ENCODE data around the gene EDNRB. TPM values are rescaled to one million over a fixed set of nuclear protein-coding genes. Genes with fewer than 3 reads are reported as not detected.

EDNRB gene
- total and polyA plus RNA-seq, 2 of the 8 experiments (the other 6 are each of a cell fraction or from before 2014, with no cell fraction given) = 15.8 to 73.2 TPM

DNA sequence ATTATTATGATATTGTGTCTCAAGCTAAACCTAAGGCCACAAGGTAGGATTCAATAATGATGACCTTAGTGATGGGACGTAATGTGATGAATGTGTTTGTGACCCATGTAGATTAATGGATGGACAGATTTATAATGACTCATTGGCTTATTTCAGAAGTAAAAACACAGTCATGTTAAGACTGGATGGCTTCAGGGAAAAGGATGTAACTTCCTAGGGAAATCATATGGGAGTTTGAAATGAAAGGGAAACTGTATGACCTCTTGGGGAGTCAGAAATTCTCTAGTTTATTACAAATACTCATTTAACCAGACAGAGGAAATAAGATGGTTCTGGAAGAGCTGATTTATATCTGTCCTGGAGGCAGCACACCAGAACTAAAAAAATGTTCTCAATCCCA lies 2.9 kb downstream of the EDNRB start:
- CTCF ChIA-PET (ENCODE audit: partially characterized antibody) = interaction anchor here (0.6 to 1.7 kb wide), 2 partner anchors 131 to 163 kb away, joined by 3 read pairs; no protein-coding TSS in a partner anchor
- H3K4me3 ChIP-seq (ENCODE audit: extremely low read depth in 1 of 4, insufficient read depth in 2 of 4, low read depth in 3 of 4, low read length in 4 of 4) = peak overlapping the region in 1 of 4 experiments; percentile 63; a peak in 2 of 8 replicates
- TF ChIP-seq HDAC2 (IDR thresholded peaks at IDR 0.05; ENCODE audit: borderline replicate concordance in 1 of 2, low read depth in 2 of 2, low read length in 2 of 2) (no peak), YY1 (IDR thresholded peaks at IDR 0.05; ENCODE audit: low read depth, low read length) (no peak), EZH2 (IDR thresholded peaks at IDR 0.05; ENCODE audit: low read depth, low read length, severe bottlenecking) (no peak), RNF2 (IDR thresholded peaks at IDR 0.05; ENCODE audit: borderline replicate concordance, low read depth, low read length, missing control alignments, poor library complexity, severe bottlenecking) (no peak), TAF7 (optimal IDR thresholded peaks at IDR 0.05; ENCODE audit: borderline replicate concordance, low read depth, low read length) (no peak)
- TF ChIP-seq, protein P1, sequence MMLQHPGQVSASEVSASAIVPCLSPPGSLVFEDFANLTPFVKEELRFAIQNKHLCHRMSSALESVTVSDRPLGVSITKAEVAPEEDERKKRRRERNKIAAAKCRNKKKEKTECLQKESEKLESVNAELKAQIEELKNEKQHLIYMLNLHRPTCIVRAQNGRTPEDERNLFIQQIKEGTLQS (IDR thresholded peaks at IDR 0.05; ENCODE audit: insufficient read depth, low read depth, low read length) = no peak
- TF ChIP-seq, protein P2, sequence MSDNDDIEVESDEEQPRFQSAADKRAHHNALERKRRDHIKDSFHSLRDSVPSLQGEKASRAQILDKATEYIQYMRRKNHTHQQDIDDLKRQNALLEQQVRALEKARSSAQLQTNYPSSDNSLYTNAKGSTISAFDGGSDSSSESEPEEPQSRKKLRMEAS (IDR thresholded peaks at IDR 0.05) = no peak

More for the DNA sequence above, 2.9 kb downstream of the EDNRB start:
- Histone ChIP-seq H3K56ac (replicated peaks; ENCODE audit: insufficient read length, low read depth, low read length) (no peak overlapping the region), H4K20me1 (replicated peaks in 1 of 2; ENCODE audit: control insufficient read depth in 1 of 2, insufficient read depth in 2 of 2, low read length in 2 of 2) (no peaks in the 10 kb centered on the region), H3K23ac (ENCODE audit: insufficient read length) (no peak overlapping the region), H2AFZ (ENCODE audit: low read length) (no peak overlapping the region), H2BK15ac (ENCODE audit: low read length) (no peak overlapping the region), H3K27ac (ENCODE audit: low read depth, low read length) (no peak overlapping the region), H3K4me2 (ENCODE audit: insufficient read depth in 1 of 2, low read depth in 2 of 2, low read length in 2 of 2) (peak overlapping the region; percentile 30 to 35; a peak in 2 of 4 replicates), H4K91ac (replicated peaks; ENCODE audit: insufficient read length, low read length) (no peak overlapping the region), H3K27me3 (replicated peaks in 1 of 4; ENCODE audit: control insufficient read depth in 3 of 4, extremely low read depth in 1 of 4, insufficient read depth in 3 of 4, low read length in 3 of 4) (peaks cover 0 to 3% (median under 1%) of the 10 kb centered on the region in 4 experiments; a peak in 4 of 7 replicates), H3K9me3 (ENCODE audit: insufficient read depth in 2 of 2, low read depth in 1 of 2, low read length in 1 of 2) (peaks cover 0 to 3% of the 10 kb centered on the region in 2 experiments; a peak in 1 of 4 replicates), H3K23me2 (ENCODE audit: low read depth, low read length) (peaks cover 12% of the 10 kb centered on the region), H3K4ac (replicated peaks; ENCODE audit: insufficient read length, low read depth, low read length) (no peak overlapping the region), H3K79me1 (ENCODE audit: low read depth, low read length) (no peaks in the 10 kb centered on the region), H2AK5ac (ENCODE audit: low read depth, low read length) (no peak overlapping the region), H4K8ac (ENCODE audit: extremely low read depth, insufficient read depth, low read length) (no peak overlapping the region), H3K9ac (replicated peaks in 1 of 4; ENCODE audit: extremely low read depth in 1 of 4, low read depth in 3 of 4, low read length in 3 of 4) (no peak overlapping the region), H3K14ac (ENCODE audit: insufficient read length) (no peak overlapping the region), H2BK5ac (ENCODE audit: low read depth, low read length) (no peak overlapping the region), H3K79me2 (ENCODE audit: control insufficient read depth in 1 of 2, insufficient read depth in 2 of 2, low read length in 2 of 2) (peaks cover 3 to 54% of the 10 kb centered on the region in 2 experiments; a peak in 3 of 4 replicates), H4K5ac (ENCODE audit: insufficient read length, low read depth, low read length) (no peak overlapping the region), H2BK120ac (replicated peaks; ENCODE audit: low read depth, low read length) (no peak overlapping the region), H2BK12ac (ENCODE audit: low read depth, low read length) (no peak overlapping the region), H3K36me3 (ENCODE audit: control insufficient read depth in 2 of 4, insufficient read depth in 4 of 4, low read length in 3 of 4) (no peaks in the 10 kb centered on the region), H3K4me1 (replicated peaks in 1 of 4; ENCODE audit: control insufficient read depth in 3 of 4, insufficient read depth in 4 of 4, low read length in 3 of 4) (peaks cover 0 to 15% (median 2%) of the 10 kb centered on the region in 4 experiments; a peak in 4 of 7 replicates), H3K18ac (ENCODE audit: extremely low read depth, low read length) (no peak overlapping the region), H2BK20ac (ENCODE audit: low read length) (no peak overlapping the region)
- WGBS, 2 experiments (ENCODE audit: extremely low coverage in 1 of 2, insufficient coverage in 1 of 2, insufficient read length in 1 of 2, insufficient replicate concordance in 2 of 2, low coverage in 1 of 2, low lambda C conversion rate in 2 of 2, missing lambda C conversion rate in 1 of 2) = 92% methylated on average over 1 of the region's 1 CpG; no CpG with 5 or more reads in 1 of the 2 experiments
- DNase-seq (ENCODE audit: low read depth in 1 of 2, low spot score in 2 of 2) (no peak), FAIRE-seq (no peak)
- POLR2A ChIA-PET (ENCODE audit: partially characterized antibody) = no interaction called here

All from H1 (cell line).